CD4-positive, alpha-beta T cell (primary cell): ENCODE data around the gene ATIC. TPM values are rescaled to one million over a fixed set of nuclear protein-coding genes. Genes with fewer than 3 reads are reported as not detected.
"Not testable (repeated sequence)": the region's sequence is repeated elsewhere in the genome, so short reads cannot be mapped to it uniquely, and the experiment has no call there.

Source experiments
- ATAC-seq: fragments of 200-7000 bp; cut with Tn5 transposase; one replicate; pipeline ENCODE4 v1.10.0; 2022; ENCODE audit warnings: mild to moderate bottlenecking; ENCODE audit not compliant: poor library complexity
- CTCF ChIA-PET: fragments of 350-600 bp; sonication (Branson Sonifier 250); formaldehyde crosslinking; loops from one replicate; lab custom pipeline; 2021; ENCODE audit warnings: antibody characterized with exemption, inconsistent platforms; lab: Charles Lee
- POLR2A ChIA-PET: fragments of 350-600 bp; sonication (Branson Sonifier 250); formaldehyde crosslinking; loops from one replicate; lab custom pipeline; 2021; ENCODE audit warnings: antibody characterized with exemption, inconsistent platforms; lab: Charles Lee
- DNase-seq, 14 experiments: peaks; one replicate each; pipeline ENCODE4 v3.0.0-alpha.2; 2013 to 2020; ENCODE audit warnings: mixed read lengths in 2 of 14
- H3K27ac ChIP-seq, 2 donors: one replicate each; pipeline versions ENCODE4 v1.5.1 to v1.7.0; 2013; ENCODE audit warnings: low read length in 2 of 2, low read depth in 1 of 2, mild to moderate bottlenecking in 1 of 2
- H3K27me3 ChIP-seq, 2 experiments: 1 replicate in 1 of 2; 2 replicates in 1 of 2; pipeline versions ENCODE4 v1.6.1 to v1.7.0; 2013; ENCODE audit warnings: low read length in 2 of 2, control low read depth in 1 of 2, mild to moderate bottlenecking in 1 of 2, moderate library complexity in 1 of 2; ENCODE audit not compliant: insufficient read depth in 2 of 2, control insufficient read depth in 1 of 2
- H3K36me3 ChIP-seq: one replicate; pipeline ENCODE4 v1.6.1; 2013; ENCODE audit warnings: low read length, control low read depth; ENCODE audit not compliant: insufficient read depth
- H3K4me1 ChIP-seq: one replicate; pipeline ENCODE4 v1.6.1; 2013; ENCODE audit warnings: low read length, control low read depth; ENCODE audit not compliant: insufficient read depth
- H3K4me3 ChIP-seq: one replicate; pipeline ENCODE4 v1.5.1; 2013; ENCODE audit warnings: mild to moderate bottlenecking, low read length, moderate library complexity
- H3K9me3 ChIP-seq, 2 experiments: 1 replicate in 1 of 2; 2 replicates in 1 of 2; pipeline versions ENCODE4 v1.6.1 to v1.7.0; 2013; ENCODE audit warnings: low read length in 2 of 2, mild to moderate bottlenecking in 2 of 2, control low read depth in 1 of 2, moderate library complexity in 1 of 2; ENCODE audit not compliant: control insufficient read depth in 1 of 2, insufficient read depth in 1 of 2
- H3K27ac Mint-ChIP-seq: one replicate; pipeline ENCODE4 v1.8.0; 2020; ENCODE audit warnings: mixed read lengths
- H3K27me3 Mint-ChIP-seq: one replicate; pipeline ENCODE4 v1.8.0; 2021; ENCODE audit warnings: mixed read lengths
- H3K36me3 Mint-ChIP-seq: one replicate; pipeline ENCODE4 v1.8.0; 2021; ENCODE audit warnings: low read depth, mixed read lengths
- H3K4me1 Mint-ChIP-seq: one replicate; pipeline ENCODE4 v1.8.0; 2021; ENCODE audit warnings: low read depth, mixed read lengths
- H3K4me3 Mint-ChIP-seq: one replicate; pipeline ENCODE4 v1.8.0; 2020; ENCODE audit warnings: mild to moderate bottlenecking, mixed read lengths
- H3K9me3 Mint-ChIP-seq: one replicate; pipeline ENCODE4 v1.8.0; 2020; ENCODE audit warnings: mixed read lengths
- intact Hi-C, 2 experiments: fragments of 100-400 bp; cut with DNase I in 1 of 2; cut with micrococcal nuclease in 1 of 2; formaldehyde crosslinking; loops; one replicate each; pipeline versions ENCODE4 v1.15.1 to v1.9.0; 2023 to 2025; cut with DNase I, micrococcal nuclease
- total RNA-seq, 174 experiments: library from RNA in 2 of 174; stranded (reverse) in 2 of 174; gene quantifications; one replicate each; pipeline ENCODE4 v1.2.3 and lab custom pipeline; 2021 to 2026
- TF ChIP-seq, protein P1 (sequence below): fragments of 200-600 bp; IDR thresholded peaks from one replicate; pipeline ENCODE4 v1.8.0; 2022; ENCODE audit warnings: antibody characterized with exemption, mild to moderate bottlenecking

Gene ATIC
- total RNA-seq, 2 experiments from 2014 or later = 40.5 to 43.3 TPM

DNA sequence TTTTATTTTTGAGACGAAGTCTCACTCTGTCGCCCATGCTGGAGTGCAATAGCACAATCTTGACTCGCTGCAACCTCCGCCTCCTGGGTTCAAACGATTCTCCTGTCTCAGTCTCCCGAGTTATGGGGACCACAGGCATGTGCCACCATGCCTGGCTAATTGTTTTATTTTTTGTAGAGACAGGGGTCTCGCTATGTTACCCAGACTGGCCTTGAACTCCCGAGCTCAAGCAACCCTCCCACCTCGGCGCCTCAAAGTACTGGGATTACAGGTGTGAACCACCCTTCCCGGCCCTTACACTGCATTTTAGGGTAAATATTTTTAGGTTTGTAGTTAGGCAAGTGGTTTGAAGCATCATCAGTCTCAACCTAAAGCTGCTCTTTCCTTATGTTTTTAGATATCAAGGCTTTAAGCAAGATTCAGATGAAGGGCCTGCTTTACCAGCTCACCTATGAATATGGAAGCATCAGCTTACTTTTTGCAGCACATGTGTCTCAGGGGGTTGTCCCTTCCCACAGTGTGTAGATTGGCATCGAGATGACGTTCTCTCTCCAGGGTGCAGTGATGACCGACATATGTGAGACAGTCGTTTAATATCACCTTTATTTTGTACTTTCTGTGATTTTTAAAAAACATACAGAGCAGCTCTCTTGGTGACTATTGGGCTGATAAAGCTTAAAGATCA lies 47.2 kb downstream of the ATIC start:
- Histone ChIP-seq H3K4me3 (no peak overlapping the region), H3K36me3 (peaks cover 2% of the 10 kb centered on the region), H3K9me3 (no peaks in the 10 kb centered on the region), H3K4me1 (no peaks in the 10 kb centered on the region), H3K27ac (no peak overlapping the region), H3K27me3 (no peaks in the 10 kb centered on the region)
- Mint-ChIP-seq H3K4me3 (no peak overlapping the region), H3K27me3 (no peaks in the 10 kb centered on the region), H3K9me3 (no peaks in the 10 kb centered on the region), H3K4me1 (no peaks in the 10 kb centered on the region), H3K27ac (no peak overlapping the region), H3K36me3 (peaks cover 45% of the 10 kb centered on the region)
- TF ChIP-seq, protein P1, sequence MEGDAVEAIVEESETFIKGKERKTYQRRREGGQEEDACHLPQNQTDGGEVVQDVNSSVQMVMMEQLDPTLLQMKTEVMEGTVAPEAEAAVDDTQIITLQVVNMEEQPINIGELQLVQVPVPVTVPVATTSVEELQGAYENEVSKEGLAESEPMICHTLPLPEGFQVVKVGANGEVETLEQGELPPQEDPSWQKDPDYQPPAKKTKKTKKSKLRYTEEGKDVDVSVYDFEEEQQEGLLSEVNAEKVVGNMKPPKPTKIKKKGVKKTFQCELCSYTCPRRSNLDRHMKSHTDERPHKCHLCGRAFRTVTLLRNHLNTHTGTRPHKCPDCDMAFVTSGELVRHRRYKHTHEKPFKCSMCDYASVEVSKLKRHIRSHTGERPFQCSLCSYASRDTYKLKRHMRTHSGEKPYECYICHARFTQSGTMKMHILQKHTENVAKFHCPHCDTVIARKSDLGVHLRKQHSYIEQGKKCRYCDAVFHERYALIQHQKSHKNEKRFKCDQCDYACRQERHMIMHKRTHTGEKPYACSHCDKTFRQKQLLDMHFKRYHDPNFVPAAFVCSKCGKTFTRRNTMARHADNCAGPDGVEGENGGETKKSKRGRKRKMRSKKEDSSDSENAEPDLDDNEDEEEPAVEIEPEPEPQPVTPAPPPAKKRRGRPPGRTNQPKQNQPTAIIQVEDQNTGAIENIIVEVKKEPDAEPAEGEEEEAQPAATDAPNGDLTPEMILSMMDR = no peak
- ChIA-PET CTCF (no interaction called here), POLR2A (no interaction called here)
- intact Hi-C loops = no loop called here
- DNase-seq (no peak), ATAC-seq (no peak)

DNA sequence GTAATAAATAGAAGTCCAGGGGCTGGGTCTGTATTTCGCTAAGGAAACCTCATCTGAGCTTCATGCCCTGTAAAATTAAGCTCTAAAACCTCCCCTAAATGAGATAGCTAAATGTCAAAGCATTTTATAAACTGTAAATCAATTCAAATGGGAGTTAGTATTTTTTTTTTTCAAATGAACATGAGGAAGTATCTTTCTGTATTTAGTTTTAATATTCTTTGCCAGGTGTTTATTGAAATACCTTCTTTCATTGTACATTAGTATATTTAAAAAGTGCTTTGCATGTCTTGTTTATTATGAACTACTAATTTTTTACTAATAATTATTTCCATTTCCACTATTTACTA lies 47.7 kb downstream of the ATIC start:
- POLR2A ChIA-PET = no interaction called here
- TF ChIP-seq, protein P1 = no peak

DNA sequence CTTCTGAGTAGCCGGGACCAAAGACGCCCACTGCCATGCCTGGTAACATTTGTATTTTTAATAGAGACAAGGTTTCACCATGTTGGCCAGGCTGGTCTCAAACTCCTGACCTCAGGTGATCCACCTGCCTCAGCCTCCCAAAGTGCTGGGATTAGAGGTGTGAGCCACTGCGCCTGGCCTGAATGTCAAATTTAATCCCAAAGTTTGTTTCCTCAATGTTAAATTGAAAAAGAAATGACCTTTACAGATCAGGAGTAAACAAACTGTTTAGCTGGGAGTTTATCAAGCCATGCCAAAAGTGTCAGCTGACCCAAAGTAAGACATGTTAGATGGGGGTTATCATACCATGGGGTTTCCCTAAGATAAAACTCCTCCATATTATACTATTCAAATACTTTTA lies 48.2 kb downstream of the ATIC start:
- H3K27me3 Mint-ChIP-seq, H3K27me3 ChIP-seq, H3K4me3 ChIP-seq, POLR2A ChIA-PET, H3K36me3 ChIP-seq, H3K9me3 Mint-ChIP-seq, intact Hi-C loops, H3K4me1 Mint-ChIP-seq, H3K27ac ChIP-seq, CTCF ChIA-PET, DNase-seq, H3K27ac Mint-ChIP-seq, H3K4me1 ChIP-seq, H3K9me3 ChIP-seq, ATAC-seq, H3K4me3 Mint-ChIP-seq: not testable (repeated sequence)
- peaks cover 48% of the 10 kb centered on the region for H3K36me3 Mint-ChIP-seq

More for the DNA sequence above, 47.7 kb downstream of the ATIC start:
- Mint-ChIP-seq H3K4me1 (no peaks in the 10 kb centered on the region), H3K36me3 (peaks cover 48% of the 10 kb centered on the region), H3K9me3 (no peaks in the 10 kb centered on the region), H3K27me3 (no peaks in the 10 kb centered on the region), H3K4me3 (no peak overlapping the region), H3K27ac (no peak overlapping the region)
- no peak overlapping the region for H3K4me3 ChIP-seq
- no peak for DNase-seq
- H3K27me3 ChIP-seq = no peaks in the 10 kb centered on the region
- no peaks in the 10 kb centered on the region for H3K4me1 ChIP-seq
- peaks cover 2% of the 10 kb centered on the region for H3K36me3 ChIP-seq
- H3K27ac ChIP-seq = no peak overlapping the region
- no peak for ATAC-seq
- no peaks in the 10 kb centered on the region for H3K9me3 ChIP-seq
- CTCF ChIA-PET = no interaction called here
- intact Hi-C loops = no loop called here

DNA sequence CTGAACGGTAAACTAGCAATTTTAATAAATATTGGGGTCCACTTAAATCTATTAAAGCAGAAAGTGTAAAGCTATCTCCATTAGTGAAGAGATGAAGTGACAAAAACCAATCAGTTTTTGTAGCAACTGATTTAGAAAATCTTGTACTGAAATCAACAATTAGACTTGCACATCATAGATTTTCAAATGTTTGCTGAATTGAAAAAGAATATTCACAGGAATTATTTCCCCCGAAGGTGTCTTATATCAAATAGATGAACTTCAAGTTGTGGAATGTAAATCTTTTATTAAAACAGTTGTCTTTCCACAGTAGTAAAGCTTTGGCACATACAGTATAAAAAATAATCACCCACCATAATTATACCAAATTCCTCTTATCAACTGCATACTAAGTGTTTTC lies 48.7 kb downstream of the ATIC start:
- Mint-ChIP-seq H3K4me1 (no peaks in the 10 kb centered on the region), H3K27ac (no peak overlapping the region), H3K9me3 (no peaks in the 10 kb centered on the region), H3K27me3 (no peaks in the 10 kb centered on the region), H3K4me3 (no peak overlapping the region), H3K36me3 (peaks cover 48% of the 10 kb centered on the region)
- H3K4me3 ChIP-seq = no peak overlapping the region
- H3K4me1 ChIP-seq = no peaks in the 10 kb centered on the region
- peaks cover 2% of the 10 kb centered on the region for H3K36me3 ChIP-seq
- no peak for ATAC-seq
- intact Hi-C loops = no loop called here
- no peak for DNase-seq
- no peak overlapping the region for H3K27ac ChIP-seq
- H3K9me3 ChIP-seq = no peaks in the 10 kb centered on the region
- H3K27me3 ChIP-seq = no peaks in the 10 kb centered on the region
- CTCF ChIA-PET = no interaction called here
- POLR2A ChIA-PET = no interaction called here
- TF ChIP-seq, protein P1 = no peak
